ENCODE results near the gene AK2.

DNA sequence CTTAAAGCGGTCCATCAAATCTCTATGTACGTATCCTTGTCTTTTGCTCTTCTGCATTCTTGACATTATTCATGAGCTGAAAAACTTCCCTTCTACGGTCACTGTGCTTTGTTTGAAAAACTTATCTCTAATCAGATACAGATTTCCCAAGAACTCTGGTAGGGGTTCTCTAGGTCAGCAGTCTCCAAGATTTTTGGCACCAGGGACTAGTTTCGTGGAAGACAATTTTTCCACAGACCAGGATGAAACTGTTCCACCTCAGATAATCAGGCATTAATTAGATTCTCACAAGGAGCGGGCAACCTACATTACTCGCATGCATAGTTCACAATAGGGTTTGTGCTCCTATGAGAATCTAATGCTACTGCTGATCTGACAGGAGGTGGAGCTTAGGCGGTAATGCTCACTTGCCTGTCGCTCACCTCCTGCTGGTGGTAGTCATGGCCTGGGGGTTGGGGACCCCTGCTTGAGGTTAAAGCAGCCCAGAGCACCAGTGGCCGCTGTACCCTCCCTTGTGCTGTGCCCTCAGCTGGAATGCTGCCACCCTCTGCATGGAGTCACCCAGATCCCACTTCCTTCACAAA is 30.8 kb downstream of the AK2 start:
- TF ChIP-seq, protein P1, sequence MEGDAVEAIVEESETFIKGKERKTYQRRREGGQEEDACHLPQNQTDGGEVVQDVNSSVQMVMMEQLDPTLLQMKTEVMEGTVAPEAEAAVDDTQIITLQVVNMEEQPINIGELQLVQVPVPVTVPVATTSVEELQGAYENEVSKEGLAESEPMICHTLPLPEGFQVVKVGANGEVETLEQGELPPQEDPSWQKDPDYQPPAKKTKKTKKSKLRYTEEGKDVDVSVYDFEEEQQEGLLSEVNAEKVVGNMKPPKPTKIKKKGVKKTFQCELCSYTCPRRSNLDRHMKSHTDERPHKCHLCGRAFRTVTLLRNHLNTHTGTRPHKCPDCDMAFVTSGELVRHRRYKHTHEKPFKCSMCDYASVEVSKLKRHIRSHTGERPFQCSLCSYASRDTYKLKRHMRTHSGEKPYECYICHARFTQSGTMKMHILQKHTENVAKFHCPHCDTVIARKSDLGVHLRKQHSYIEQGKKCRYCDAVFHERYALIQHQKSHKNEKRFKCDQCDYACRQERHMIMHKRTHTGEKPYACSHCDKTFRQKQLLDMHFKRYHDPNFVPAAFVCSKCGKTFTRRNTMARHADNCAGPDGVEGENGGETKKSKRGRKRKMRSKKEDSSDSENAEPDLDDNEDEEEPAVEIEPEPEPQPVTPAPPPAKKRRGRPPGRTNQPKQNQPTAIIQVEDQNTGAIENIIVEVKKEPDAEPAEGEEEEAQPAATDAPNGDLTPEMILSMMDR (IDR thresholded peaks at IDR 0.05), result no peak
- TF ChIP-seq POLR2A (IDR thresholded peaks at IDR 0.05), result no peak

Data from adrenal gland (tissue), 5 donors.